Esophagus (tissue), 2 donors: ENCODE measurements around the gene TACC2. TPM values are rescaled to one million over a fixed set of nuclear protein-coding genes. Genes with fewer than 3 reads are reported as not detected.
"Not testable (repeated sequence)": the region's sequence is repeated elsewhere in the genome, so short reads cannot be mapped to it uniquely, and the experiment has no call there.

Experiments used
- H3K27ac ChIP-seq, 2 donors: one replicate each; pipeline ENCODE4 v1.5.1; 2013; ENCODE audit warnings: low read depth in 2 of 2, mild to moderate bottlenecking in 2 of 2, inconsistent platforms in 1 of 2, low read length in 1 of 2, moderate library complexity in 1 of 2
- H3K27me3 ChIP-seq, 2 donors: one replicate each; pipeline ENCODE4 v1.6.1; 2013; ENCODE audit warnings: low read length in 2 of 2, control low read depth in 1 of 2, mild to moderate bottlenecking in 1 of 2; ENCODE audit not compliant: insufficient read depth in 2 of 2, control insufficient read depth in 1 of 2
- H3K36me3 ChIP-seq, 2 donors: one replicate each; pipeline ENCODE4 v1.6.1; 2013; ENCODE audit warnings: low read length in 1 of 2; ENCODE audit not compliant: control insufficient read depth in 2 of 2, insufficient read depth in 2 of 2
- H3K4me1 ChIP-seq, 2 donors: one replicate each; pipeline ENCODE4 v1.6.1; 2013; ENCODE audit warnings: low read length in 1 of 2; ENCODE audit not compliant: control insufficient read depth in 2 of 2, insufficient read depth in 2 of 2
- H3K4me3 ChIP-seq, 2 donors: one replicate each; pipeline ENCODE4 v1.5.1; 2013; ENCODE audit warnings: low read length in 2 of 2, mild to moderate bottlenecking in 2 of 2, low read depth in 1 of 2, moderate library complexity in 1 of 2
- H3K9me3 ChIP-seq, 2 donors: one replicate each; pipeline ENCODE4 v1.6.1; 2013; ENCODE audit warnings: mild to moderate bottlenecking in 2 of 2, low read depth in 1 of 2, low read length in 1 of 2, moderate library complexity in 1 of 2; ENCODE audit not compliant: control insufficient read depth in 2 of 2, insufficient read depth in 1 of 2
- WGBS, 2 donors: extraction: QIAGEN DNeasy Blood & Tissue Kit; methylation state at CpG; one replicate each; pipeline ENCODE4 v1.1.7; 2013; 5-methylcytosine and 5-hydroxymethylcytosine counted together
- polyA plus RNA-seq, 2 donors: library from polyadenylated mRNA; stranded (reverse); fragments of 200-250 nt; gene quantifications; one replicate each; pipeline ENCODE4 v1.2.3, GENCODE V29; 2013
- donor health status: healthy with polysubstance abuse.
- donor health status: Bipolar disorder and iron deficiency.

Gene TACC2
- polyA plus RNA-seq, 2 donors = 47.8 to 51.8 TPM

GRCh38 chr10:122020226-122020625 lies 31.3 kb downstream of the TACC2 start:
- Histone ChIP-seq H3K27ac (peak overlapping the region; percentile 77 to 97), H3K9me3 (no peaks in the 10 kb centered on the region), H3K4me1 (no peaks in the 10 kb centered on the region), H3K27me3 (no peaks in the 10 kb centered on the region), H3K4me3 (peak overlapping the region; percentile 6 to 70), H3K36me3 (no peaks in the 10 kb centered on the region)
- 72 to 75% methylated on average over 6 of the region's 6 CpGs for WGBS, 2 donors

GRCh38 chr10:122021379-122021778 lies 32.4 kb downstream of the TACC2 start:
- Histone ChIP-seq H3K4me3 (peak overlapping the region in 1 of 2 donors; percentile 70), H3K4me1 (no peaks in the 10 kb centered on the region), H3K9me3 (no peaks in the 10 kb centered on the region), H3K27me3 (no peaks in the 10 kb centered on the region), H3K27ac (peak overlapping the region; percentile 93 to 94), H3K36me3 (no peaks in the 10 kb centered on the region)
- WGBS, 2 donors = 25 to 29% methylated on average over 9 of the region's 9 CpGs

DNA sequence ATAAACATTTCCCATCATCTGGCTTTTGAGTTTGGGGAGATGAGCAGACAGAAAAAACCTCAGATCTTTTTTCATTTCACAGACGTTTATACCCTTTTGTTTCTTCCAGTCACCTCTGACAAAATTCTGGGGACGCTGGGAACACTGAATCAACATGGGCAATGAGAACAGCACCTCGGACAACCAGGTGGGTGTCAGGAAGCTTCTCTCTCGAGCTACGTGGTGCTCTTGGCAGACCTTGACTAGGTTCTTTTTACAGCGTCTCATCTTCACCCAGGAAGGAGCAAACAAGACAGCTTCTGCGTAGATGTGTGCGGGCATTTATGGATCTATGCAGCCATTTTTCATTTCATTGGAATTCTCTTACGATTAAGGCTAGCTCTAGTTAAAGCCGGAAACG lies 32.9 kb downstream of the TACC2 start:
- Histone ChIP-seq H3K36me3 (no peaks in the 10 kb centered on the region), H3K9me3 (no peaks in the 10 kb centered on the region), H3K4me1 (no peaks in the 10 kb centered on the region), H3K4me3 (peak overlapping the region in 1 of 2 donors; percentile 31), H3K27ac (peak overlapping the region; percentile 93 to 94), H3K27me3 (no peaks in the 10 kb centered on the region)
- WGBS, 2 donors = 47 to 60% methylated on average over 11 of the region's 11 CpGs

- H3K27ac ChIP-seq = peak overlapping the region in 1 of 2 donors; percentile 85
- H3K4me1 ChIP-seq = no peaks in the 10 kb centered on the region
- no peak overlapping the region for H3K4me3 ChIP-seq
- no peaks in the 10 kb centered on the region for H3K9me3 ChIP-seq
- H3K27me3 ChIP-seq = no peaks in the 10 kb centered on the region
- 80 to 90% methylated on average over 4 of the region's 4 CpGs for WGBS, 2 donors
- no peaks in the 10 kb centered on the region for H3K36me3 ChIP-seq
These were observed 33.3 kb downstream of the TACC2 start for GRCh38 chr10:122022276-122022675.

DNA sequence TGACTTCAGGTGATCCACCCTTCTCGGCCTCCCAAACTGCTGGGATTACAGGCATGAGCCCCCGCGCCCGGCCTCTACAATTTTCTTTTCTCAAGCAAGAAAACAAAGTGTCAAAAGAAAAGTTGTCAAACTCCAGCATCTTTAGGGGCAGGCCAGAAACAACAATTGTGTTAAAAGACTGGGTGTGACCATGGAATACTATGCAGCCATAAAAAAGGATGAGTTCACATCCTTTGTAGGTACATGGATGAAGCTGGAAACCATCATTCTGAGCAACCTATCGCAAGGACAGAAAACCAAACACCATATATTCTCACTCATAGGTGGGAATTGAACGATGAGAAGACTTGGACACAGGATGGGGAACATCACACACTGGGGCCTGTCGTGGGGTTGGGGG lies 34.3 kb downstream of the TACC2 start:
- H3K27ac ChIP-seq, H3K9me3 ChIP-seq, H3K4me1 ChIP-seq, H3K4me3 ChIP-seq, H3K27me3 ChIP-seq, H3K36me3 ChIP-seq: not testable (repeated sequence)
- WGBS, 2 donors = 96% methylated on average over 7 of the region's 7 CpGs

- H3K9me3 ChIP-seq = no peaks in the 10 kb centered on the region
- H3K27me3 ChIP-seq = no peaks in the 10 kb centered on the region
- no peak overlapping the region for H3K4me3 ChIP-seq
- WGBS, 2 donors = 62 to 67% methylated on average over 8 of the region's 8 CpGs
- peaks cover 0 to 2% of the 10 kb centered on the region in 2 donors for H3K4me1 ChIP-seq
- H3K36me3 ChIP-seq = no peaks in the 10 kb centered on the region
- peak overlapping the region; percentile 38 to 71 for H3K27ac ChIP-seq
These were observed 40.7 kb downstream of the TACC2 start for GRCh38 chr10:122029499-122030199.

DNA sequence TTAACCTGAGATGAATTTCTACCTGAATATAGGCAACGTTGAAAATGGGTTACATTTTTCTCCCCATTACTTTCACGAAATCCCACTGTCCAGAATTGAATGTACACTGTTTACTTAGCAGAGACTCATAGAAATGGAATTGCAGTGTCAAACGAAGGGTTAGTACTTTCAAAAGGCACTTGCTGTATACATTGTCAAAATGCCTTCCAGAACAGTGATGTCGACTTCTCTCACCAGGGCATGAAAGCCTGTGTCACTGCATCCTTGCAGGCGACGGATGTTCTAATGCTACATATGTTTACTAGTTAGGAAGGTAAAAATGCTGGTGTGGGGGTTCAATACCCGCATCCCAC lies 41.2 kb downstream of the TACC2 start:
- WGBS, 2 donors = 77 to 78% methylated on average over 7 of the region's 7 CpGs

DNA sequence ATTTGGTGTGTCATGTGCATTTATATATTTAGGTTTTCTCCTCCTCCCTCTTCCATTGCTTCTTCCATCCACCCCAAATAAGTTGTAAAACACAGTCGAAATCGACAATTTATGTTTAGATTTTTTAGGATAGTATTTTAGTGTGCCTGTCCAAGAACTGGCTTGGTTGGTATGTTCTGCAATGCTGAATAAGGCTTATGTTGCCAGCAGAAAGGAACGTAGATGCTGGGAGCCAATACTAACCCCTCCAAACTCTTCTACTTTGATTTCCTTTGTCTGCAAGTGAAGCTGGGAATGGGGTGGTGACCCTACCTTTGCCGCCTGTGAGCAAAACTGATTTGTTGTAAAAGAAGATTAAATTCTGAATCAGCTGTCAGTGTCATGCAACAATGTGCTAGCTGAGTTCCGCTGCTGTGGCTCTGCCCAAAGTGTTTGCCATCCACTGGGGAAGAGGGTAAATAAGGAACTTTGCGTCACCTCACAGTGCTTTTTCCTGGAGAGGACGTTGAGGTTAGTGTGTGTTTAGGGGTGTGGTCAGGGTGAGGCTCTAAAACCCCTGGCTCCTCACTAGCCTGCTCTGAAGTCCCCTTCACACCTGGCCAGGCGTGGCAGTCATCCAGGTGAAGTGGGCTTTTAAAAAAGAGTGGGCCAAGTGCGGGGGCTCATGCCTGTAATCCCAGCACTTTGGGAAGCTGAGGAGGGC lies 44.4 kb downstream of the TACC2 start:
- 63 to 64% methylated on average over 9 of the region's 9 CpGs for WGBS, 2 donors
- H3K9me3 ChIP-seq = no peaks in the 10 kb centered on the region
- H3K4me3 ChIP-seq = no peak overlapping the region

More for the DNA sequence above, 41.2 kb downstream of the TACC2 start:
- H3K4me1 ChIP-seq = peaks cover 0 to 2% of the 10 kb centered on the region in 2 donors
- H3K36me3 ChIP-seq = no peaks in the 10 kb centered on the region
- H3K4me3 ChIP-seq = no peak overlapping the region
- no peak overlapping the region for H3K27ac ChIP-seq
- no peaks in the 10 kb centered on the region for H3K27me3 ChIP-seq
- no peaks in the 10 kb centered on the region for H3K9me3 ChIP-seq

GRCh38 chr10:122034149-122034756 lies 45.3 kb downstream of the TACC2 start:
- H3K4me1 ChIP-seq = peaks cover 2 to 3% of the 10 kb centered on the region in 2 donors
- 70 to 75% methylated on average over 6 of the region's 6 CpGs for WGBS, 2 donors
- no peak overlapping the region for H3K4me3 ChIP-seq
- H3K27me3 ChIP-seq = no peaks in the 10 kb centered on the region
- H3K9me3 ChIP-seq = no peaks in the 10 kb centered on the region
- H3K27ac ChIP-seq = peak overlapping the region; percentile 29 to 74
- no peaks in the 10 kb centered on the region for H3K36me3 ChIP-seq

More for the DNA sequence above, 44.4 kb downstream of the TACC2 start:
- Histone ChIP-seq H3K27me3 (no peaks in the 10 kb centered on the region), H3K36me3 (no peaks in the 10 kb centered on the region), H3K27ac (peak overlapping the region; percentile 72 to 95), H3K4me1 (peaks cover 2 to 3% of the 10 kb centered on the region in 2 donors)
